Measurements from ENCODE around the gene DEFB127. TPM values are rescaled to one million over a fixed set of nuclear protein-coding genes. Genes with fewer than 3 reads are reported as not detected.

DEFB127 gene
- total RNA-seq = not detected

DNA sequence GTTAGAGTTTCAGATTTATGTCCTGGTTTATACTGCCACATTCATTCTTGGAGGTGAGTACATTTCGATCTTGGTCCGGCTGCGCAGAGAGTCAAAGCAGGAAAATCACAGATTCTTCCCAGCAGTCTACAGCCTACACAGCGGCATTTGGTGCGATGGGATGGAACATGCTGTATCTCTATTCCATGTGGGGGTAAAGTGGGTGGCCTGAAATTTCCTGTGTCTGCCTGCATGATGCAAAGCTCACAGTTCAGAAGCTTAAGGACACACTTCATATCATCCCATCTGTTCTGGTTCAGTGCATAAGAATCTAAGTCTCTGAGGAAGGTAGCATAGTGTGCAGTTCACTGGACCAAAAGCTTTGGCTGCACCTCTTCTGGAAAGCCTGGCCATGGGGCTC, at the start of gene DEFB127:
Gene DEFB127 (plus strand): TSS at position 301 of the 400 bp plus-strand sequence. CDS start 91 bp downstream, at position 392.
- no peak for TF ChIP-seq CTCF (IDR thresholded peaks at IDR 0.05; ENCODE audit: low read depth)

- no peak for TF ChIP-seq CTCF (IDR thresholded peaks at IDR 0.05; ENCODE audit: low read depth)
Observed at GRCh38 chr20:112396-112795, 44.9 kb upstream of the DEFB127 start.

GRCh38 chr20:117518-117917, 39.7 kb upstream of the DEFB127 start:
- no peak for TF ChIP-seq CTCF (IDR thresholded peaks at IDR 0.05; ENCODE audit: low read depth)

GRCh38 chr20:137668-138490, 19.4 kb upstream of the DEFB127 start:
- no peak for TF ChIP-seq CTCF (IDR thresholded peaks at IDR 0.05; ENCODE audit: low read depth)

- no peak for TF ChIP-seq CTCF (IDR thresholded peaks at IDR 0.05; ENCODE audit: low read depth)
Observed at GRCh38 chr20:142290-142689, 15.0 kb upstream of the DEFB127 start, which contains the start of gene DEFB126. Gene DEFB126, plus strand, starts transcription at chr20:142590. Its CDS starts 39 bp downstream, at chr20:142629.

GRCh38 chr20:145877-146276, 11.4 kb upstream of the DEFB127 start:
- TF ChIP-seq CTCF (IDR thresholded peaks at IDR 0.05; ENCODE audit: low read depth) = no peak

- TF ChIP-seq CTCF (IDR thresholded peaks at IDR 0.05; ENCODE audit: low read depth) = no peak
Observed at GRCh38 chr20:152131-152530, 5.1 kb upstream of the DEFB127 start.

All from subcutaneous adipose tissue (tissue), 4 donors.